Liver (tissue), 4 donors: ENCODE measurements around the gene GPR141. TPM values are rescaled to one million over a fixed set of nuclear protein-coding genes. Genes with fewer than 3 reads are reported as not detected.

ENCODE experiments used
- polyA plus RNA-seq, 2 donors: library from polyadenylated mRNA; stranded (reverse) in 1 of 2; unstranded in 1 of 2; fragments of 200-250 nt in 1 of 2; fragments of >200 nt in 1 of 2; fragmentation: Nextera tagmentation in 1 of 2; extraction: Ambion mirVana in 1 of 2; gene quantifications; one replicate each; pipeline versions ENCODE4 v1.2.1 to v1.2.3, GENCODE V29; 2013 to 2015
- total RNA-seq, 2 donors: library from RNA; depleted of rRNA; stranded (reverse); fragments of >200 nt; gene quantifications; one replicate each; pipeline ENCODE4 v1.2.3, GENCODE V29; 2014
- donor health status: healthy.
- donor health status: healthy.
- donor health status: healthy.

Gene GPR141
- total and polyA plus RNA-seq, 4 donors: 0.28 to 2.9 (median 1.4) TPM; not detected in 1

Other genes starting within 250 kb of the GPR141 start
- gene ELMO1, start 234.9 kb upstream of the GPR141 start, total RNA-seq: 10 to 100 TPM; 17.1 to 51.5 TPM
- gene ELMO1, start 234.9 kb upstream of the GPR141 start, polyA plus RNA-seq: 10 to 100 TPM in 1 of 2 donors, 1 to 10 TPM in 1; 6.7 to 12.5 TPM
- under 1 TPM; 0.08 to 0.09 TPM for gene NME8, start 164.8 kb downstream of the GPR141 start, total RNA-seq
- not detected for gene NME8, start 164.8 kb downstream of the GPR141 start, polyA plus RNA-seq
- gene SFRP4, start 233.1 kb downstream of the GPR141 start, total RNA-seq: under 1 TPM; under 0.01 to 0.28 TPM
- gene SFRP4, start 233.1 kb downstream of the GPR141 start, polyA plus RNA-seq: under 1 TPM; 0.18 to 0.20 TPM
- gene EPDR1, start 236.9 kb downstream of the GPR141 start, total RNA-seq: 10 to 100 TPM in 1 of 2 donors, 1 to 10 TPM in 1; 8.8 to 10.4 TPM
- 10 to 100 TPM in 1 of 2 donors, 1 to 10 TPM in 1; 4.3 to 12.7 TPM for gene EPDR1, start 236.9 kb downstream of the GPR141 start, polyA plus RNA-seq